HepG2 (cell line): ENCODE measurements around the gene TRMU. TPM values are rescaled to one million over a fixed set of nuclear protein-coding genes. Genes with fewer than 3 reads are reported as not detected.

Experiments
- ATAC-seq: fragments of 200-7000 bp; cut with Tn5 transposase; 3 replicates; pipeline ENCODE4 v1.9.1; 2020; ENCODE audit warnings: mild to moderate bottlenecking, moderate library complexity
- BruUV-seq: library from RNA; stranded (reverse); fragments of 400-500 nt; replicated peaks from 2 replicates; lab custom pipeline; 2021; lab: Mats Ljungman, UMichigan
- CTCF ChIA-PET: fragments of 300-600 bp; formaldehyde crosslinking; extraction: SDS; loops from one replicate; lab custom pipeline; 2021; ENCODE audit warnings: low total read pairs, inconsistent platforms, low intra/inter-chr PET ratio; lab: Yijun Ruan, JAX
- POLR2A ChIA-PET: fragments of 350-600 bp; sonication (Branson Sonifier 250); formaldehyde crosslinking; loops from one replicate; lab custom pipeline; 2020; ENCODE audit warnings: antibody characterized with exemption, inconsistent platforms; lab: Yijun Ruan, JAX
- DNase-seq: peaks from one replicate; pipeline ENCODE4 v3.0.0-alpha.2; 2015; ENCODE audit warnings: low spot score
- FAIRE-seq: peaks from 3 replicates; lab custom pipeline; 2011; peaks lifted over from hg19 to GRCh38; lab: Jason Lieb, UNC
- H2AFZ ChIP-seq: one replicate; pipeline ENCODE4 v1.6.1; 2011; ENCODE audit warnings: low read length, inconsistent platforms
- H3K27ac ChIP-seq: fragments of 300-600 bp; 3 replicates; pipeline ENCODE4 v1.8.0; 2011; ENCODE audit warnings: mixed run types, mild to moderate bottlenecking, mixed read lengths, low read length, inconsistent platforms; ENCODE audit not compliant: insufficient read depth; ENCODE audit errors: extremely low read length
- H3K27me3 ChIP-seq, 2 experiments: fragments of 200-600 bp in 1 of 2; 2 replicates in 1 of 2; 3 replicates in 1 of 2; pipeline versions ENCODE4 v1.6.0 to v1.8.0; 2011; ENCODE audit warnings: low read length in 2 of 2, mild to moderate bottlenecking in 2 of 2, moderate library complexity in 2 of 2, inconsistent platforms in 1 of 2; ENCODE audit not compliant: insufficient read depth in 2 of 2, control insufficient read depth in 1 of 2
- H3K36me3 ChIP-seq, 2 experiments: fragments of 200-600 bp in 1 of 2; replicated peaks in 1 of 2; 2 replicates in 1 of 2; 3 replicates in 1 of 2; pipeline versions ENCODE4 v1.5.1 to v1.8.0; 2011; ENCODE audit warnings: low read length in 2 of 2, inconsistent platforms in 1 of 2; ENCODE audit not compliant: insufficient read depth in 2 of 2, control insufficient read depth in 1 of 2
- H3K4me1 ChIP-seq: 2 replicates; pipeline ENCODE4 v1.5.1; 2012; ENCODE audit warnings: low read length, inconsistent platforms; ENCODE audit not compliant: insufficient read depth
- H3K4me2 ChIP-seq: 2 replicates; pipeline ENCODE4 v1.6.0; 2011; ENCODE audit warnings: low read depth, low read length, inconsistent platforms
- H3K4me3 ChIP-seq, 3 experiments: fragments of 200-600 bp in 1 of 3; sonication (generic), shearing (Covaris generic) in 1 of 3; replicated peaks in 1 of 3; 2 replicates each; pipeline ENCODE4 v1.5.1; 2011 to 2016; ENCODE audit warnings: low read length in 3 of 3, inconsistent platforms in 2 of 3, low read depth in 2 of 3, mild to moderate bottlenecking in 2 of 3, control low read depth in 1 of 3, mixed read lengths in 1 of 3; ENCODE audit not compliant: insufficient read depth in 1 of 3
- H3K79me2 ChIP-seq: one replicate; pipeline ENCODE4 v1.6.1; 2011; ENCODE audit warnings: low read length, inconsistent platforms; ENCODE audit not compliant: insufficient read depth
- H3K9ac ChIP-seq: 2 replicates; pipeline ENCODE4 v1.6.0; 2011; ENCODE audit warnings: mild to moderate bottlenecking, low read depth, low read length, inconsistent platforms; ENCODE audit not compliant: insufficient read depth
- H3K9me3 ChIP-seq: 2 replicates; pipeline ENCODE4 v1.5.1; 2012; ENCODE audit warnings: mild to moderate bottlenecking, low read length
- H4K20me1 ChIP-seq: 2 replicates; pipeline ENCODE4 v1.6.0; 2011; ENCODE audit warnings: inconsistent platforms, mild to moderate bottlenecking, low read length, moderate library complexity; ENCODE audit not compliant: insufficient read depth
- ARID2 ChIP-seq: sonication (generic); formaldehyde crosslinking; IDR thresholded peaks from 2 replicates; pipeline ENCODE4 v1.8.1; 2022; ENCODE audit warnings: mild to moderate bottlenecking, missing genetic modification reagents, borderline replicate concordance
- ESRRA ChIP-seq: sonication (generic); formaldehyde crosslinking; IDR thresholded peaks from 2 replicates; pipeline ENCODE4 v1.5.1; 2020; ENCODE audit warnings: mild to moderate bottlenecking, low read depth, missing genetic modification reagents
- FOXO1 ChIP-seq: sonication (generic); formaldehyde crosslinking; IDR thresholded peaks from 2 replicates; pipeline ENCODE4 v1.4.0; 2020; ENCODE audit warnings: missing genetic modification reagents
- HDAC2 ChIP-seq: sonication (generic); formaldehyde crosslinking; IDR thresholded peaks from 2 replicates; pipeline ENCODE4 v1.4.0; 2020; ENCODE audit warnings: missing genetic modification reagents
- HOXA7 ChIP-seq: sonication (generic); formaldehyde crosslinking; IDR thresholded peaks from 2 replicates; pipeline ENCODE4 v1.8.1; 2022; ENCODE audit warnings: mild to moderate bottlenecking, missing genetic modification reagents, moderate library complexity
- IKZF5 ChIP-seq: IDR thresholded peaks from 2 replicates; pipeline ENCODE4 v1.6.1; 2018; ENCODE audit warnings: missing genetic modification reagents, mild to moderate bottlenecking, missing compliant biosample characterization
- KDM1A ChIP-seq: IDR thresholded peaks from 2 replicates; pipeline ENCODE4 v1.6.1; 2016; ENCODE audit warnings: missing compliant biosample characterization
- MLLT10 ChIP-seq: sonication (generic); formaldehyde crosslinking; IDR thresholded peaks from 2 replicates; pipeline ENCODE4 v1.4.0; 2020; ENCODE audit warnings: missing genetic modification reagents
- MNT ChIP-seq: fragments of 450-650 bp; IDR thresholded peaks from 2 replicates; pipeline ENCODE4 v1.6.1; 2016
- MYPOP ChIP-seq: sonication (generic); formaldehyde crosslinking; IDR thresholded peaks from 2 replicates; pipeline ENCODE4 v1.8.1; 2023; ENCODE audit warnings: mild to moderate bottlenecking, moderate library complexity, missing genetic modification reagents
- SMAD1 ChIP-seq: sonication (generic); formaldehyde crosslinking; IDR thresholded peaks from 2 replicates; pipeline ENCODE4 v1.4.0; 2020; ENCODE audit warnings: missing genetic modification reagents, low read depth, mild to moderate bottlenecking, borderline replicate concordance
- TP53 ChIP-seq: sonication (generic); formaldehyde crosslinking; conservative IDR thresholded peaks from 2 replicates; pipeline ENCODE4 v1.4.0; 2020; ENCODE audit warnings: missing genetic modification reagents
- ZBTB44 ChIP-seq: sonication (generic); formaldehyde crosslinking; IDR thresholded peaks from 2 replicates; pipeline ENCODE4 v1.4.0; 2020; ENCODE audit warnings: missing genetic modification reagents
- ZNF207 ChIP-seq: fragments of 450-650 bp; IDR thresholded peaks from 2 replicates; pipeline ENCODE4 v1.6.1; 2016; ENCODE audit warnings: antibody characterized with exemption, borderline replicate concordance
- ZNF224 ChIP-seq: sonication (generic); formaldehyde crosslinking; IDR thresholded peaks from 2 replicates; pipeline ENCODE4 v1.5.0; 2020; ENCODE audit warnings: mild to moderate bottlenecking, missing genetic modification reagents
- ZNF572 ChIP-seq: sonication (generic); formaldehyde crosslinking; IDR thresholded peaks from 2 replicates; pipeline ENCODE4 v1.5.1; 2020; ENCODE audit warnings: mild to moderate bottlenecking, missing genetic modification reagents
- ZNF770 ChIP-seq: sonication (generic); formaldehyde crosslinking; IDR thresholded peaks from 2 replicates; pipeline ENCODE4 v1.5.0; 2020; ENCODE audit warnings: mild to moderate bottlenecking, missing genetic modification reagents
- ZNF792 ChIP-seq: IDR thresholded peaks from 2 replicates; pipeline ENCODE4 v1.6.1; 2016
- ZSCAN21 ChIP-seq: sonication (generic); formaldehyde crosslinking; IDR thresholded peaks from 2 replicates; pipeline ENCODE4 v1.8.0; 2022; ENCODE audit warnings: mild to moderate bottlenecking, missing genetic modification reagents, moderate library complexity, borderline replicate concordance
- WGBS: methylation state at CpG from one replicate; pipeline ENCODE4 v1.1.6; 2017; ENCODE audit warnings: low lambda C conversion rate; 5-methylcytosine and 5-hydroxymethylcytosine counted together
- in situ Hi-C: cut with HindIII; loops from 2 replicates; pipeline ENCODE4 v1.10.0; 2017; ENCODE audit warnings: low pct_unique_long_range_greater_than_20kb; ENCODE audit not compliant: extremely low pct_ligation_motif_present
- intact Hi-C: fragments of 100-400 bp; cut with micrococcal nuclease; formaldehyde crosslinking; loops from one replicate; pipeline ENCODE4 v1.10.0; 2022; ENCODE audit not compliant: unreplicated experiment
- polyA plus RNA-seq, 8 experiments: library from polyadenylated mRNA; depleted of rRNA in 3 of 8; stranded (reverse) in 7 of 8; unstranded in 1 of 8; fragments of >200 nt; fragmentation: Illumina TruSeq in 4 of 8; extraction: Trizol in 4 of 8; gene quantifications; 2 replicates each; pipeline versions ENCODE4 v1.2.1 to v1.2.3, GENCODE V29; 2011 to 2016; ENCODE audit warnings: low read depth in 4 of 8, missing spikeins in 1 of 8, mixed read lengths in 1 of 8; ENCODE audit not compliant: insufficient read depth in 1 of 8
- total RNA-seq, 5 experiments: library from RNA; depleted of rRNA; stranded (reverse); fragments of >200 nt; fragmentation: Illumina TruSeq; extraction: Trizol; gene quantifications; 2 replicates each; pipeline ENCODE4 v1.2.3, GENCODE V29; 2016; ENCODE audit warnings: low read depth in 1 of 5

The TRMU gene
- total and polyA plus RNA-seq, 2 of the 13 experiments (the other 11 are each of a cell fraction or from before 2014, with no cell fraction given): 31.0 to 50.2 TPM

GRCh38 chr22:46299101-46299500, 36.4 kb upstream of the TRMU start:
- in situ Hi-C loops: no loop called here
- TF ChIP-seq ZNF770 (CRISPR knock-in tag) (no peak), MYPOP (no peak), ZNF792 (CRISPR knock-in tag) (no peak), TP53 (CRISPR knock-in tag) (no peak), ARID2 (CRISPR knock-in tag) (no peak), ZNF224 (CRISPR knock-in tag) (no peak), FOXO1 (CRISPR knock-in tag) (no peak), ZBTB44 (no peak), SMAD1 (CRISPR knock-in tag) (no peak), MLLT10 (no peak), IKZF5 (CRISPR knock-in tag) (no peak), ESRRA (CRISPR knock-in tag) (no peak), MNT (no peak), ZNF572 (CRISPR knock-in tag) (no peak), ZNF207 (no peak), HDAC2 (CRISPR knock-in tag) (no peak), KDM1A (no peak), ZSCAN21 (no peak), HOXA7 (no peak)
- TF ChIP-seq, all 625 proteins: peak for 0
- Histone ChIP-seq H3K36me3 (peaks cover 2 to 30% of the 10 kb centered on the region in 2 experiments), H3K4me3 (no peak overlapping the region), H3K9ac (no peak overlapping the region), H3K9me3 (no peaks in the 10 kb centered on the region), H3K4me2 (no peak overlapping the region), H3K79me2 (peaks cover 37% of the 10 kb centered on the region), H3K27me3 (no peaks in the 10 kb centered on the region; a peak in 1 of 5 replicates), H2AFZ (no peak overlapping the region), H3K4me1 (peaks cover 46% of the 10 kb centered on the region), H4K20me1 (no peaks in the 10 kb centered on the region), H3K27ac (no peak overlapping the region)
- CTCF ChIA-PET: no interaction called here
- 98% methylated on average over 13 of the region's 13 CpGs for WGBS
- FAIRE-seq (no peak), DNase-seq (no peak), ATAC-seq (no peak)
- intact Hi-C loops: no loop called here
- POLR2A ChIA-PET: no interaction called here
- BruUV-seq: no TSS peak
